Right ventricle myocardium inferior (tissue), 1 donor: ENCODE results near the gene RIPOR3. TPM values are rescaled to one million over a fixed set of nuclear protein-coding genes. Genes with fewer than 3 reads are reported as not detected.
"Not testable (repeated sequence)": the region's sequence is repeated elsewhere in the genome, so short reads cannot be mapped to it uniquely, and the experiment has no call there.

Source experiments
- ATAC-seq: fragments of 200-7000 bp; cut with Tn5 transposase; one replicate; pipeline ENCODE4 v1.9.1; 2020; ENCODE audit warnings: mild to moderate bottlenecking, moderate library complexity
- DNase-seq: peaks from one replicate; pipeline ENCODE4 v3.0.0; 2021; ENCODE audit errors: missing footprints
- intact Hi-C: fragments of 100-400 bp; cut with DNase I; formaldehyde crosslinking; loops from one replicate; pipeline ENCODE4 v1.11.0; 2022
- total RNA-seq: library from RNA; stranded (reverse); fragmentation: NEBNext Ultra II Directional; extraction: Animal tissue kit (Norgen Biotek cat#: 25700); gene quantifications from one replicate; pipeline ENCODE4 v1.2.1, GENCODE V29; 2021
- donor health status: DM: no; HTN: yes; CAD: no; lungs with severe emphysema.

The RIPOR3 gene
- total RNA-seq, 1 donor from 2014 or later: 8.3 TPM

GRCh38 chr20:50672400-50673145 is 18.8 kb downstream of the RIPOR3 start:
- intact Hi-C loops: no loop called here

GRCh38 chr20:50671626-50672025 is 19.7 kb downstream of the RIPOR3 start:
- no peak for ATAC-seq
- intact Hi-C loops: no loop called here

More at GRCh38 chr20:50672400-50673145, 18.8 kb downstream of the RIPOR3 start:
- no peak for ATAC-seq
- no peak for DNase-seq

GRCh38 chr20:50671010-50671409 is 20.3 kb downstream of the RIPOR3 start:
- DNase-seq, intact Hi-C loops, ATAC-seq: not testable (repeated sequence)

More at GRCh38 chr20:50671626-50672025, 19.7 kb downstream of the RIPOR3 start:
- no peak for DNase-seq

GRCh38 chr20:50670126-50670862 is 21.0 kb downstream of the RIPOR3 start:
- intact Hi-C loops: no loop called here
- ATAC-seq: no peak

GRCh38 chr20:50668798-50669197 is 22.5 kb downstream of the RIPOR3 start:
- intact Hi-C loops: no loop called here
- ATAC-seq (no peak), DNase-seq (no peak)

More at GRCh38 chr20:50670126-50670862, 21.0 kb downstream of the RIPOR3 start:
- no peak for DNase-seq

- intact Hi-C loops: no loop called here
- no peak for DNase-seq
- ATAC-seq: no peak
Observed at GRCh38 chr20:50668326-50668725, 23.0 kb downstream of the RIPOR3 start.

- ATAC-seq: no peak
- intact Hi-C loops: no loop called here
- DNase-seq: no peak
Observed at GRCh38 chr20:50666709-50667298, 24.5 kb downstream of the RIPOR3 start.

GRCh38 chr20:50664254-50664653 is 27.1 kb downstream of the RIPOR3 start:
- peak; percentile 41 for ATAC-seq
- intact Hi-C loops: loop anchor here (5.0 kb wide), 1 partner anchor 58 kb away; no protein-coding TSS in a partner anchor
- peak; percentile 80 for DNase-seq

GRCh38 chr20:50663095-50663821 is 28.1 kb downstream of the RIPOR3 start:
- ATAC-seq (no peak), DNase-seq (no peak)
- intact Hi-C loops: loop anchor here (2.0 to 5.0 kb wide), 2 partner anchors 59 to 82 kb away; no protein-coding TSS in a partner anchor

GRCh38 chr20:50659975-50660670 is 31.2 kb downstream of the RIPOR3 start:
- intact Hi-C loops: loop anchor here (5.0 kb wide), 2 partner anchors 62 to 72 kb away; partner anchors contain the start of gene PARD6B
- ATAC-seq (no peak), DNase-seq (no peak)

GRCh38 chr20:50658804-50659380 is 32.5 kb downstream of the RIPOR3 start:
- DNase-seq: no peak
- intact Hi-C loops: loop anchor here (5.0 kb wide), 1 partner anchor 73 kb away; the partner anchor contains the start of gene PARD6B

GRCh38 chr20:50655311-50655880 is 35.9 kb downstream of the RIPOR3 start:
- DNase-seq (peak; percentile 87), ATAC-seq (peak; percentile 87)
- intact Hi-C loops: loop anchor here (5.0 kb wide), 1 partner anchor 77 kb away; the partner anchor contains the start of gene PARD6B

More at GRCh38 chr20:50658804-50659380, 32.5 kb downstream of the RIPOR3 start:
- ATAC-seq: no peak

GRCh38 chr20:50654904-50655303 is 36.4 kb downstream of the RIPOR3 start:
- intact Hi-C loops: loop anchor here (5.0 kb wide), 1 partner anchor 77 kb away; the partner anchor contains the start of gene PARD6B
- ATAC-seq: peak; percentile 11
- no peak for DNase-seq

- ATAC-seq (no peak), DNase-seq (no peak)
- intact Hi-C loops: no loop called here
Observed at GRCh38 chr20:50652702-50653294, 38.5 kb downstream of the RIPOR3 start.

- DNase-seq (no peak), ATAC-seq (no peak)
- intact Hi-C loops: no loop called here
Observed at GRCh38 chr20:50651676-50652075, 39.7 kb downstream of the RIPOR3 start.

GRCh38 chr20:50649590-50649989 is 41.8 kb downstream of the RIPOR3 start:
- DNase-seq (no peak), ATAC-seq (no peak)
- intact Hi-C loops: no loop called here

GRCh38 chr20:50648651-50649050 is 42.7 kb downstream of the RIPOR3 start:
- ATAC-seq (no peak), DNase-seq (no peak)
- intact Hi-C loops: no loop called here
